Measurements from ENCODE around the gene M1AP. TPM values are rescaled to one million over a fixed set of nuclear protein-coding genes. Genes with fewer than 3 reads are reported as not detected.

M1AP gene
- polyA plus RNA-seq, 1 donor from 2014 or later: not detected

GRCh38 chr2:74546004-74546403 is 102.1 kb downstream of the M1AP start:
- H3K9me3 Mint-ChIP-seq: no peaks in the 10 kb centered on the region
- H3K27ac Mint-ChIP-seq: no peak overlapping the region
- H3K4me1 Mint-ChIP-seq: peaks cover 10 to 17% (median 12%) of the 10 kb centered on the region in 3 donors
- H3K4me3 Mint-ChIP-seq: no peak overlapping the region
- H3K27me3 Mint-ChIP-seq: peaks cover 18% of the 10 kb centered on the region
- no peaks in the 10 kb centered on the region for H3K36me3 Mint-ChIP-seq

GRCh38 chr2:74544634-74545033 is 103.5 kb downstream of the M1AP start:
- Mint-ChIP-seq H3K27ac (no peak overlapping the region), H3K27me3 (peaks cover 16% of the 10 kb centered on the region), H3K9me3 (no peaks in the 10 kb centered on the region), H3K4me3 (peak overlapping the region in 1 of 4 donors; percentile 7), H3K4me1 (peaks cover 13 to 18% (median 15%) of the 10 kb centered on the region in 3 donors), H3K36me3 (no peaks in the 10 kb centered on the region)

GRCh38 chr2:74542978-74543377 is 105.2 kb downstream of the M1AP start:
- H3K4me3 Mint-ChIP-seq: peak overlapping the region in 1 of 4 donors; percentile 82
- H3K4me1 Mint-ChIP-seq: peaks cover 23 to 28% (median 23%) of the 10 kb centered on the region in 3 donors
- H3K27me3 Mint-ChIP-seq: peaks cover 6% of the 10 kb centered on the region
- H3K27ac Mint-ChIP-seq: peak overlapping the region in 2 of 3 donors; percentile 20 to 35
- H3K36me3 Mint-ChIP-seq: peaks cover 6% of the 10 kb centered on the region
- H3K9me3 Mint-ChIP-seq: peaks cover 0 to 2% (median 0%) of the 10 kb centered on the region in 3 donors

GRCh38 chr2:74540291-74540690 is 107.8 kb downstream of the M1AP start:
- peaks cover 0 to 2% (median 0%) of the 10 kb centered on the region in 3 donors for H3K9me3 Mint-ChIP-seq
- H3K27me3 Mint-ChIP-seq: no peaks in the 10 kb centered on the region
- H3K27ac Mint-ChIP-seq: peak overlapping the region in 1 of 3 donors; percentile 25
- H3K36me3 Mint-ChIP-seq: peaks cover 6% of the 10 kb centered on the region
- peaks cover 25 to 32% (median 27%) of the 10 kb centered on the region in 3 donors for H3K4me1 Mint-ChIP-seq
- H3K4me3 Mint-ChIP-seq: peak overlapping the region in 3 of 4 donors; percentile 19 to 95 (median 82)

GRCh38 chr2:74538881-74539339 is 109.2 kb downstream of the M1AP start:
- Mint-ChIP-seq H3K9me3 (peaks cover 0 to 2% (median 0%) of the 10 kb centered on the region in 3 donors), H3K36me3 (peaks cover 6% of the 10 kb centered on the region), H3K4me1 (peaks cover 25 to 28% (median 27%) of the 10 kb centered on the region in 3 donors), H3K27me3 (no peaks in the 10 kb centered on the region), H3K27ac (peak overlapping the region; percentile 54 to 96 (median 91)), H3K4me3 (peak overlapping the region; percentile 82 to 95 (median 86))

GRCh38 chr2:74537140-74537539 is 111.0 kb downstream of the M1AP start:
- peak overlapping the region in 1 of 4 donors; percentile 82 for H3K4me3 Mint-ChIP-seq
- no peaks in the 10 kb centered on the region for H3K27me3 Mint-ChIP-seq
- H3K9me3 Mint-ChIP-seq: peaks cover 0 to 2% (median 0%) of the 10 kb centered on the region in 3 donors
- no peak overlapping the region for H3K27ac Mint-ChIP-seq
- H3K36me3 Mint-ChIP-seq: peaks cover 6% of the 10 kb centered on the region
- peaks cover 25 to 29% (median 26%) of the 10 kb centered on the region in 3 donors for H3K4me1 Mint-ChIP-seq

GRCh38 chr2:74536166-74536950 is 111.8 kb downstream of the M1AP start:
- Mint-ChIP-seq H3K9me3 (peaks cover 0 to 2% (median 0%) of the 10 kb centered on the region in 3 donors), H3K4me1 (peaks cover 31 to 36% (median 32%) of the 10 kb centered on the region in 3 donors), H3K27me3 (no peaks in the 10 kb centered on the region), H3K4me3 (no peak overlapping the region), H3K27ac (no peak overlapping the region), H3K36me3 (peaks cover 6% of the 10 kb centered on the region)

GRCh38 chr2:74535440-74535965 is 112.6 kb downstream of the M1AP start:
- no peak overlapping the region for H3K4me3 Mint-ChIP-seq
- H3K4me1 Mint-ChIP-seq: peaks cover 34 to 41% (median 40%) of the 10 kb centered on the region in 3 donors
- H3K9me3 Mint-ChIP-seq: peaks cover 0 to 2% (median 0%) of the 10 kb centered on the region in 3 donors
- H3K27me3 Mint-ChIP-seq: no peaks in the 10 kb centered on the region
- H3K36me3 Mint-ChIP-seq: peaks cover 6% of the 10 kb centered on the region
- H3K27ac Mint-ChIP-seq: no peak overlapping the region

- Mint-ChIP-seq H3K4me1 (peaks cover 35 to 38% (median 37%) of the 10 kb centered on the region in 3 donors), H3K9me3 (peaks cover 0 to 2% (median 0%) of the 10 kb centered on the region in 3 donors), H3K27me3 (no peaks in the 10 kb centered on the region), H3K27ac (no peak overlapping the region), H3K36me3 (peaks cover 6% of the 10 kb centered on the region), H3K4me3 (no peak overlapping the region)
Observed at GRCh38 chr2:74534411-74534810, 113.7 kb downstream of the M1AP start.

GRCh38 chr2:74533464-74533863 is 114.7 kb downstream of the M1AP start:
- Mint-ChIP-seq H3K36me3 (peaks cover 2% of the 10 kb centered on the region), H3K4me1 (peaks cover 29 to 35% (median 32%) of the 10 kb centered on the region in 3 donors), H3K4me3 (peak overlapping the region in 1 of 4 donors; percentile 36), H3K27ac (peak overlapping the region in 1 of 3 donors; percentile 51), H3K27me3 (no peaks in the 10 kb centered on the region), H3K9me3 (peaks cover 0 to 2% (median 0%) of the 10 kb centered on the region in 3 donors)

GRCh38 chr2:74532222-74532621 is 115.9 kb downstream of the M1AP start:
- Mint-ChIP-seq H3K4me1 (peaks cover 21 to 31% (median 30%) of the 10 kb centered on the region in 3 donors), H3K27me3 (no peaks in the 10 kb centered on the region), H3K27ac (peak overlapping the region; percentile 0 to 91 (median 81)), H3K36me3 (no peaks in the 10 kb centered on the region), H3K4me3 (peak overlapping the region; percentile 72 to 87 (median 76)), H3K9me3 (no peaks in the 10 kb centered on the region)

GRCh38 chr2:74531666-74532065 is 116.5 kb downstream of the M1AP start:
- H3K4me3 Mint-ChIP-seq: peak overlapping the region in 3 of 4 donors; percentile 72 to 87 (median 73)
- H3K4me1 Mint-ChIP-seq: peaks cover 22 to 32% (median 31%) of the 10 kb centered on the region in 3 donors
- H3K9me3 Mint-ChIP-seq: no peaks in the 10 kb centered on the region
- H3K27me3 Mint-ChIP-seq: no peaks in the 10 kb centered on the region
- peak overlapping the region; percentile 0 to 91 (median 81) for H3K27ac Mint-ChIP-seq
- H3K36me3 Mint-ChIP-seq: peaks cover 2% of the 10 kb centered on the region

- H3K36me3 Mint-ChIP-seq: peaks cover 7% of the 10 kb centered on the region
- peaks cover 28 to 37% (median 37%) of the 10 kb centered on the region in 3 donors for H3K4me1 Mint-ChIP-seq
- H3K4me3 Mint-ChIP-seq: peak overlapping the region; percentile 87 to 97 (median 96)
- H3K9me3 Mint-ChIP-seq: no peaks in the 10 kb centered on the region
- H3K27me3 Mint-ChIP-seq: no peaks in the 10 kb centered on the region
- peak overlapping the region; percentile 81 to 99 (median 94) for H3K27ac Mint-ChIP-seq
Observed at GRCh38 chr2:74530239-74531187, 117.6 kb downstream of the M1AP start.

Data from IgD-negative memory B cell (primary cell).